SK-MEL-5 (cell line): ENCODE results near the gene CHST3. TPM values are rescaled to one million over a fixed set of nuclear protein-coding genes. Genes with fewer than 3 reads are reported as not detected.

ENCODE experiments used
- DNase-seq: peaks from one replicate; pipeline ENCODE4 v3.0.0-alpha.2; 2016; ENCODE audit warnings: low read depth, low spot score
- in situ Hi-C: cut with HindIII; loops from 2 replicates; pipeline ENCODE4 v1.10.0; 2016; ENCODE audit warnings: low sequenced_read_pairs, high pct_unique_total_duplicates, low pct_unique_long_range_greater_than_20kb
- total RNA-seq: library from RNA; depleted of rRNA; stranded (reverse); fragments of >200 nt; shearing (Covaris generic); gene quantifications from 2 replicates; pipeline ENCODE4 v1.2.3, GENCODE V29; 2014; rRNA removed

CHST3 gene
- total RNA-seq, 1 experiment from 2014 or later: 3.1 TPM

GRCh38 chr10:72053690-72054089 lies 89.5 kb downstream of the CHST3 start:
- no peak for DNase-seq
- in situ Hi-C loops: no loop called here

GRCh38 chr10:72056113-72056512 lies 91.9 kb downstream of the CHST3 start:
- in situ Hi-C loops: no loop called here
- DNase-seq: no peak

- in situ Hi-C loops: no loop called here
- DNase-seq: no peak
These were observed 92.9 kb downstream of the CHST3 start for GRCh38 chr10:72056932-72057751.

- no peak for DNase-seq
- in situ Hi-C loops: no loop called here
These were observed 94.2 kb downstream of the CHST3 start for GRCh38 chr10:72058347-72058898.

- DNase-seq: no peak
- in situ Hi-C loops: no loop called here
These were observed 95.0 kb downstream of the CHST3 start for GRCh38 chr10:72058989-72059842.

- DNase-seq: no peak
- in situ Hi-C loops: no loop called here
These were observed 95.9 kb downstream of the CHST3 start for GRCh38 chr10:72059843-72060822.

- in situ Hi-C loops: no loop called here
- no peak for DNase-seq
These were observed 97.3 kb downstream of the CHST3 start for GRCh38 chr10:72061491-72061890.

- no peak for DNase-seq
- in situ Hi-C loops: no loop called here
These were observed 97.7 kb downstream of the CHST3 start for GRCh38 chr10:72061930-72062329.

- in situ Hi-C loops: no loop called here
- DNase-seq: no peak
These were observed 98.2 kb downstream of the CHST3 start for GRCh38 chr10:72062382-72062781.

Other genes with a start within 250 kb of the CHST3 start
- not detected in 2 replicates for gene C10orf105, start 244.6 kb upstream of the CHST3 start, total RNA-seq
- 0.40 and 1.2 TPM in 2 replicates for gene VSIR, start 190.9 kb upstream of the CHST3 start, total RNA-seq
- 1,457 and 1,499 TPM in 2 replicates for gene PSAP, start 113.1 kb upstream of the CHST3 start, total RNA-seq
- 0.05 and 0.24 TPM in 2 replicates for gene SPOCK2, start 124.2 kb downstream of the CHST3 start, total RNA-seq